B cell (primary cell): Measurements from ENCODE around the gene MSANTD3. TPM values are rescaled to one million over a fixed set of nuclear protein-coding genes. Genes with fewer than 3 reads are reported as not detected.

Experiments used
- ATAC-seq: fragments of 200-7000 bp; cut with Tn5 transposase; one replicate; pipeline ENCODE4 v1.10.0; 2021; ENCODE audit warnings: low read depth, mild to moderate bottlenecking, moderate number of reproducible peaks, moderate library complexity
- CTCF ChIA-PET: fragments of 350-600 bp; sonication (Branson Sonifier 250); formaldehyde crosslinking; loops from one replicate; lab custom pipeline; 2021; ENCODE audit warnings: antibody characterized with exemption, inconsistent platforms; lab: Charles Lee
- POLR2A ChIA-PET: fragments of 350-600 bp; sonication (Branson Sonifier 250); formaldehyde crosslinking; loops from one replicate; lab custom pipeline; 2021; ENCODE audit warnings: antibody characterized with exemption; lab: Charles Lee
- DNase-seq: peaks from one replicate; pipeline ENCODE4 v3.0.0; 2013
- H2AFZ ChIP-seq: 2 replicates; pipeline ENCODE4 v1.6.1; 2012; ENCODE audit warnings: mild to moderate bottlenecking, low read depth, low read length; ENCODE audit not compliant: insufficient read depth, poor library complexity, severe bottlenecking
- H3K27ac ChIP-seq, 2 donors: 1 replicate in 1 of 2; 2 replicates in 1 of 2; pipeline ENCODE4 v1.5.1; 2012 to 2013; ENCODE audit warnings: low read length in 2 of 2, mild to moderate bottlenecking in 2 of 2, moderate library complexity in 1 of 2
- H3K27me3 ChIP-seq, 4 experiments: fragments of 200-600 bp in 1 of 4; sonication (generic) in 1 of 4; replicated peaks in 1 of 4; 1 replicate in 2 of 4; 2 replicates in 2 of 4; pipeline versions ENCODE4 v1.6.1 to v1.7.0; 2013 to 2016; ENCODE audit warnings: low read length in 3 of 4, mild to moderate bottlenecking in 2 of 4, mixed read lengths in 1 of 4, moderate library complexity in 1 of 4; ENCODE audit not compliant: insufficient read depth in 4 of 4, control insufficient read depth in 3 of 4; ENCODE audit errors: control extremely low read depth in 1 of 4
- H3K36me3 ChIP-seq, 2 experiments: replicated peaks in 1 of 2; 1 replicate in 1 of 2; 2 replicates in 1 of 2; pipeline versions ENCODE4 v1.6.1 to v1.7.1; 2013; ENCODE audit warnings: low read length in 1 of 2; ENCODE audit not compliant: insufficient read depth in 2 of 2, control insufficient read depth in 1 of 2; ENCODE audit errors: control extremely low read depth in 1 of 2, extremely low read depth in 1 of 2
- H3K4me1 ChIP-seq, 2 donors: fragments of 200-600 bp in 1 of 2; sonication (generic) in 1 of 2; 1 replicate in 1 of 2; 2 replicates in 1 of 2; pipeline versions ENCODE4 v1.5.1 to v1.6.1; 2013 to 2017; ENCODE audit warnings: low read length in 2 of 2; ENCODE audit not compliant: control insufficient read depth in 2 of 2, insufficient read depth in 2 of 2
- H3K4me2 ChIP-seq: replicated peaks from 2 replicates; pipeline ENCODE3; 2012; ENCODE audit warnings: mild to moderate bottlenecking, low read depth, low read length; ENCODE audit not compliant: poor library complexity, severe bottlenecking
- H3K4me3 ChIP-seq, 5 experiments: fragments of 200-600 bp in 1 of 5; sonication (generic) in 1 of 5; 1 replicate in 3 of 5; 2 replicates in 2 of 5; pipeline versions ENCODE4 v1.5.1 to v1.7.0; 2011 to 2016; ENCODE audit warnings: low read length in 4 of 5, mild to moderate bottlenecking in 4 of 5, low read depth in 2 of 5, control low read depth in 1 of 5, moderate library complexity in 1 of 5; ENCODE audit not compliant: insufficient read depth in 1 of 5; ENCODE audit errors: control extremely low read depth in 1 of 5, extremely low read depth in 1 of 5
- H3K79me2 ChIP-seq: fragments of 200-600 bp; sonication (generic); one replicate; pipeline ENCODE4 v1.6.0; 2016; ENCODE audit warnings: low read length; ENCODE audit not compliant: control insufficient read depth, insufficient read depth
- H3K9ac ChIP-seq: fragments of 200-600 bp; sonication (generic); 2 replicates; pipeline ENCODE4 v1.6.1; 2017; ENCODE audit warnings: mild to moderate bottlenecking, low read length, moderate library complexity
- H3K9me3 ChIP-seq, 3 donors: one replicate each; pipeline versions ENCODE4 v1.6.1 to v1.7.1; 2013; ENCODE audit warnings: low read length in 2 of 3; ENCODE audit not compliant: control insufficient read depth in 2 of 3, insufficient read depth in 1 of 3; ENCODE audit errors: control extremely low read depth in 1 of 3
- H4K20me1 ChIP-seq: 2 replicates; pipeline ENCODE4 v1.6.0; 2012; ENCODE audit warnings: mild to moderate bottlenecking, low read length; ENCODE audit not compliant: insufficient read depth, control insufficient read depth, poor library complexity, severe bottlenecking
- H3K27ac Mint-ChIP-seq: one replicate; pipeline ENCODE4 v1.8.0; 2021; ENCODE audit warnings: mixed read lengths
- H3K27me3 Mint-ChIP-seq: one replicate; pipeline ENCODE4 v1.8.0; 2021; ENCODE audit warnings: mixed read lengths
- H3K4me1 Mint-ChIP-seq: one replicate; pipeline ENCODE4 v1.8.0; 2021; ENCODE audit warnings: mixed read lengths
- H3K4me3 Mint-ChIP-seq: one replicate; pipeline ENCODE4 v1.8.0; 2021; ENCODE audit warnings: mixed read lengths
- H3K9me3 Mint-ChIP-seq: one replicate; pipeline ENCODE4 v1.8.0; 2022; ENCODE audit warnings: mixed read lengths; ENCODE audit not compliant: insufficient read depth
- CTCF ChIP-seq: fragments of 200-600 bp; IDR thresholded peaks from one replicate; pipeline ENCODE4 v1.8.0; 2022; ENCODE audit warnings: antibody characterized with exemption, mild to moderate bottlenecking
- EZH2 ChIP-seq: IDR thresholded peaks from 2 replicates; pipeline ENCODE4 v1.6.1; 2012; ENCODE audit warnings: borderline replicate concordance, low read depth, mild to moderate bottlenecking, moderate library complexity, low read length; ENCODE audit not compliant: insufficient read depth, poor library complexity, severe bottlenecking
- WGBS: methylation state at CpG from one replicate; pipeline ENCODE4 v1.1.5; 2013; ENCODE audit warnings: missing lambda C conversion rate; ENCODE audit not compliant: insufficient coverage; 5-methylcytosine and 5-hydroxymethylcytosine counted together
- intact Hi-C: fragments of 100-400 bp; cut with micrococcal nuclease; formaldehyde crosslinking; loops from one replicate; pipeline ENCODE4 v1.10.0; 2022
- polyA plus RNA-seq: library from polyadenylated mRNA; depleted of rRNA; stranded (reverse); fragments of >200 nt; gene quantifications from 2 replicates; pipeline ENCODE4 v1.2.3, GENCODE V29; 2012
- total RNA-seq, 2 donors: library from RNA; stranded (reverse); fragments of 120-200 nt in 1 of 2; gene quantifications; 1 replicate in 1 of 2; 2 replicates in 1 of 2; pipeline versions ENCODE4 v1.2.3 to v1.2.4, GENCODE V29; 2013 to 2022

MSANTD3 gene
- total and polyA plus RNA-seq, 2 donors (not counting 1 experiment from before 2014, with no cell fraction given): 5.9 to 12.1 TPM

- Mint-ChIP-seq H3K27ac (no peak overlapping the region), H3K4me1 (no peaks in the 10 kb centered on the region), H3K27me3 (no peaks in the 10 kb centered on the region), H3K4me3 (no peak overlapping the region), H3K9me3 (no peaks in the 10 kb centered on the region)
- H3K27me3 ChIP-seq: no peaks in the 10 kb centered on the region
- no peak overlapping the region for H3K4me2 ChIP-seq
- H3K9ac ChIP-seq: no peak overlapping the region
- TF ChIP-seq CTCF (peak; percentile 99), EZH2 (no peak)
- H3K4me3 ChIP-seq: no peak overlapping the region
- intact Hi-C loops: loop anchor here (1.0 to 10.0 kb wide), 4 partner anchors 12 to 1643 kb away; partner anchors contain the start of gene ANKS6
- no peaks in the 10 kb centered on the region for H4K20me1 ChIP-seq
- peaks cover 4% of the 10 kb centered on the region for H3K79me2 ChIP-seq
- WGBS: no CpG with 5 or more reads among the region's 1 CpG
- no peak overlapping the region for H3K27ac ChIP-seq
- peaks cover 0 to 3% of the 10 kb centered on the region in 2 experiments for H3K36me3 ChIP-seq
- DNase-seq (peak; percentile 72), ATAC-seq (peak; percentile 81)
- POLR2A ChIA-PET: no interaction called here
- H2AFZ ChIP-seq: no peak overlapping the region
- no peaks in the 10 kb centered on the region for H3K9me3 ChIP-seq
- H3K4me1 ChIP-seq: no peaks in the 10 kb centered on the region
- CTCF ChIA-PET: interaction anchor here (0.6 to 3.4 kb wide), 14 partner anchors 9 to 1273 kb away, joined by 3 to 12 read pairs (median 4); partner anchors contain the start of genes MSANTD3 and TEX10
Measured at GRCh38 chr9:100437860-100438805, 11.2 kb downstream of the MSANTD3 start.

- no peak overlapping the region for H3K4me3 Mint-ChIP-seq
Measured at GRCh38 chr9:100440071-100440470, 13.1 kb downstream of the MSANTD3 start.

More at GRCh38 chr9:100440071-100440470, 13.1 kb downstream of the MSANTD3 start:
- TF ChIP-seq EZH2: no peak
- no peak for TF ChIP-seq CTCF
- DNase-seq: no peak
- no peak overlapping the region for H3K9ac ChIP-seq
- peaks cover 1 to 7% of the 10 kb centered on the region in 2 experiments for H3K36me3 ChIP-seq
- H3K27me3 ChIP-seq: no peaks in the 10 kb centered on the region
- no peak overlapping the region for H3K27ac ChIP-seq
- no peak overlapping the region for H3K4me3 ChIP-seq
- intact Hi-C loops: no loop called here
- H3K9me3 Mint-ChIP-seq: no peaks in the 10 kb centered on the region
- no peaks in the 10 kb centered on the region for H3K9me3 ChIP-seq
- H3K79me2 ChIP-seq: no peaks in the 10 kb centered on the region
- H4K20me1 ChIP-seq: no peaks in the 10 kb centered on the region
- ATAC-seq: no peak
- no peaks in the 10 kb centered on the region for H3K4me1 Mint-ChIP-seq
- WGBS: 60% methylated on average over 1 of the region's 3 CpGs
- ChIA-PET POLR2A (no interaction called here), CTCF (interaction anchor here (3.4 kb wide), 1 partner anchor 13 kb away, joined by 11 read pairs; the partner anchor contains the start of gene MSANTD3)
- H3K4me1 ChIP-seq: no peaks in the 10 kb centered on the region
- H3K4me2 ChIP-seq: no peak overlapping the region
- no peaks in the 10 kb centered on the region for H3K27me3 Mint-ChIP-seq
- H2AFZ ChIP-seq: no peak overlapping the region
- no peak overlapping the region for H3K27ac Mint-ChIP-seq
